IMR-90 (cell line): ENCODE data around the gene FGFR4.

Experiments
- CHD1 ChIP-seq: IDR thresholded peaks from 2 replicates; pipeline ENCODE4 v1.6.1; 2012; ENCODE audit warnings: low read depth, low read length, improper control_type of control experiment
- CTCF ChIP-seq: conservative IDR thresholded peaks from 2 replicates; pipeline ENCODE4 v1.5.1; 2012; ENCODE audit warnings: mild to moderate bottlenecking, low read depth, low read length, improper control_type of control experiment
- RCOR1 ChIP-seq: IDR thresholded peaks from 2 replicates; pipeline ENCODE4 v1.6.1; 2012; ENCODE audit warnings: mild to moderate bottlenecking, low read length, improper control_type of control experiment; ENCODE audit not compliant: insufficient replicate concordance

DNA sequence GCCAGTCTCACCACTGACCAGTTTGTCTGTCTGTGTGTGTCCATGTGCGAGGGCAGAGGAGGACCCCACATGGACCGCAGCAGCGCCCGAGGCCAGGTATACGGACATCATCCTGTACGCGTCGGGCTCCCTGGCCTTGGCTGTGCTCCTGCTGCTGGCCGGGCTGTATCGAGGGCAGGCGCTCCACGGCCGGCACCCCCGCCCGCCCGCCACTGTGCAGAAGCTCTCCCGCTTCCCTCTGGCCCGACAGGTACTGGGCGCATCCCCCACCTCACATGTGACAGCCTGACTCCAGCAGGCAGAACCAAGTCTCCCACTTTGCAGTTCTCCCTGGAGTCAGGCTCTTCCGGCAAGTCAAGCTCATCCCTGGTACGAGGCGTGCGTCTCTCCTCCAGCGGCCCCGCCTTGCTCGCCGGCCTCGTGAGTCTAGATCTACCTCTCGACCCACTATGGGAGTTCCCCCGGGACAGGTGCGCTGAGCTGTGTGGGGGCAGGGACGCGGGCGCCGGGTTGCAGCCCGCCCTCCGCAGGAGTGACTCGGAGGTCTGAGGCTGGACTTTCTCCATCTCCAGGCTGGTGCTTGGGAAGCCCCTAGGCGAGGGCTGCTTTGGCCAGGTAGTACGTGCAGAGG is 6.5 kb downstream of the FGFR4 start:
- TF ChIP-seq RCOR1 (no peak), CTCF (no peak), CHD1 (no peak)
